ENCODE data around the gene ERCC2. TPM values are rescaled to one million over a fixed set of nuclear protein-coding genes. Genes with fewer than 3 reads are reported as not detected.

The ERCC2 gene
- total RNA-seq, 1 experiment from 2014 or later, result 102 TPM

- Mint-ChIP-seq H3K27ac (peak overlapping the region; percentile 99), H3K4me1 (peaks cover 23% of the 10 kb centered on the region), H3K27me3 (ENCODE audit: low read depth) (peaks cover 7% of the 10 kb centered on the region; the same call in 1 of the 2 replicates), H3K9me3 (no peaks in the 10 kb centered on the region), H3K36me3 (peaks cover 15% of the 10 kb centered on the region), H3K4me3 (peak overlapping the region; percentile 96)
- DNase-seq (ENCODE audit: low spot score) (peak; percentile 93), ATAC-seq (peak; percentile 32)
- ChIA-PET CTCF (interaction anchor here (0.7 to 5.9 kb wide), 19 partner anchors 9 to 236 kb away, joined by 3 to 67 read pairs (median 5); partner anchors contain the start of genes ERCC1 and FOSB), POLR2A (interaction anchor here (0.9 to 1.4 kb wide), 5 partner anchors 9 to 314 kb away, joined by 3 to 4 read pairs (median 3); partner anchors contain the start of gene FOSB)
- TF ChIP-seq AR (CRISPR knock-in tag; IDR thresholded peaks at IDR 0.05) (peak; percentile 25; the same call in 1 of the 2 replicates), GRHL2 (CRISPR knock-in tag; IDR thresholded peaks at IDR 0.05; ENCODE audit: insufficient replicate concordance, severe bottlenecking) (no peak), USF1 (CRISPR knock-in tag; IDR thresholded peaks at IDR 0.05) (0 out of 2 replicates have a peak, but pooled peaks have one; percentile 15), ARID4B (CRISPR knock-in tag; IDR thresholded peaks at IDR 0.05; ENCODE audit: borderline replicate concordance) (no peak), ZNF138 (CRISPR knock-in tag; conservative IDR thresholded peaks at IDR 0.05) (no peak), CDX4 (CRISPR knock-in tag; IDR thresholded peaks at IDR 0.05; ENCODE audit: borderline replicate concordance) (no peak), FOXP1 (CRISPR knock-in tag; IDR thresholded peaks at IDR 0.05; ENCODE audit: borderline replicate concordance) (no peak), NFE2L1 (CRISPR knock-in tag; IDR thresholded peaks at IDR 0.05) (0 out of 2 replicates have a peak, but pooled peaks have one; percentile 45), SOX15 (CRISPR knock-in tag; IDR thresholded peaks at IDR 0.05) (no peak), FOXP4 (CRISPR knock-in tag; IDR thresholded peaks at IDR 0.05) (no peak), TP53 (CRISPR knock-in tag; IDR thresholded peaks at IDR 0.05) (no peak), NFYB (CRISPR knock-in tag; conservative IDR thresholded peaks at IDR 0.05; ENCODE audit: low read depth) (no peak), ZNF671 (CRISPR knock-in tag; IDR thresholded peaks at IDR 0.05) (0 out of 2 replicates have a peak, but pooled peaks have one; percentile 17), E2F1 (CRISPR knock-in tag; IDR thresholded peaks at IDR 0.05) (no peak), MAX (CRISPR knock-in tag; IDR thresholded peaks at IDR 0.05) (peak; percentile 24), ZNF232 (CRISPR knock-in tag; IDR thresholded peaks at IDR 0.05) (no peak), FOXK1 (CRISPR knock-in tag; IDR thresholded peaks at IDR 0.05) (peak; percentile 52; the same call in 1 of the 2 replicates), ETV6 (CRISPR knock-in tag; IDR thresholded peaks at IDR 0.05) (no peak), ZMAT4 (CRISPR knock-in tag; IDR thresholded peaks at IDR 0.05) (no peak), RORB (CRISPR knock-in tag; IDR thresholded peaks at IDR 0.05) (no peak), E2F4 (CRISPR knock-in tag; IDR thresholded peaks at IDR 0.05; ENCODE audit: borderline replicate concordance, low read depth) (peak; percentile 53; the same call in 1 of the 2 replicates), TEAD4 (CRISPR knock-in tag; IDR thresholded peaks at IDR 0.05) (no peak)
These were observed 35.3 kb upstream of the ERCC2 start for GRCh38 chr19:45405435-45406225.
